COLO829 (cell line): ENCODE results near the gene TBC1D19.
"Not testable (repeated sequence)": the region's sequence is repeated elsewhere in the genome, so short reads cannot be mapped to it uniquely, and the experiment has no call there.

Experiments
- DNase-seq: peaks from one replicate; pipeline ENCODE4 v3.0.0; 2012; ENCODE audit warnings: low spot score

TBC1D19 gene, protein sequence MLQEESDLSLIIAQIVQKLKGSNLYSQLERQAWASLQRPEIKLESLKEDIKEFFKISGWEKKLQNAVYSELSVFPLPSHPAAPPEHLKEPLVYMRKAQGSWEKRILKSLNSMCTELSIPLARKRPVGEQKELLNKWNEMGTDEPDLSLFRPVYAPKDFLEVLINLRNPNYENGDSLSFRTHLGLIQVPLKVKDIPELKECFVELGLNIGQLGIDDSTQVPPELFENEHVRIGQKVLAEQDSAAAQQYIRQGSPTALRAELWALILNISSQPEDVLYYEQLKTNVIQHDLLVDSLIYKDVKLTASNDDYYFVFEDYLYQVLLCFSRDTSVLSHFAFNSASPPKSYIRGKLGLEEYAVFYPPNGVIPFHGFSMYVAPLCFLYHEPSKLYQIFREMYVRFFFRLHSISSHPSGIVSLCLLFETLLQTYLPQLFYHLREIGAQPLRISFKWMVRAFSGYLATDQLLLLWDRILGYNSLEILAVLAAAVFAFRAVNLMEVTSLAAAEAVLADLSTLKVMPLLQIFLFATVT

GRCh38 chr4:26583865-26584652, at the start of gene TBC1D19:
Gene TBC1D19 (plus strand): TSS chr4:26584084. CDS start chr4:26584194, 110 bp downstream.
- DNase-seq: peak; percentile 63

GRCh38 chr4:26542991-26543390, 40.9 kb upstream of the TBC1D19 start:
- DNase-seq: no peak

GRCh38 chr4:26544421-26544820, 39.5 kb upstream of the TBC1D19 start:
- DNase-seq: no peak

DNA sequence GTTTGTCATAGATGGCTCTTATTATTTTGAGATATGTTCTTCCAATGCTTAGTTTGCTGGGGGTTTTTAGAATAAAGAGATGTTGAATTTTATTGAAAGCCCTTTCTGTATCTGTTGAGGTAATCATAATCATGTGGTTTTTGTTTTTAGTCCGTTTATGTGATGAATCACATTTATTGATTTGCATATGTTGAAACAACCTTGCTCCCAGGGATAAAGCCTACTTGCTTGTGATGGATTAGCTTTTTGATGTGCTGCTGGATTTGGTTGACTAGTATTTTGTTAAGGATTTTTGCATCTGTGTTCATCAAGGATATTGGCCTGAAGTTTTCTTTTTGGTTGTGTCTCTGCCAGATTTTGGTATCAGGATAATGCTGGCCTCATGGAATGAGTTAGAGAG, 35.5 kb upstream of the TBC1D19 start:
- not testable (repeated sequence) for DNase-seq

GRCh38 chr4:26557164-26557563, 26.7 kb upstream of the TBC1D19 start:
- no peak for DNase-seq

DNA sequence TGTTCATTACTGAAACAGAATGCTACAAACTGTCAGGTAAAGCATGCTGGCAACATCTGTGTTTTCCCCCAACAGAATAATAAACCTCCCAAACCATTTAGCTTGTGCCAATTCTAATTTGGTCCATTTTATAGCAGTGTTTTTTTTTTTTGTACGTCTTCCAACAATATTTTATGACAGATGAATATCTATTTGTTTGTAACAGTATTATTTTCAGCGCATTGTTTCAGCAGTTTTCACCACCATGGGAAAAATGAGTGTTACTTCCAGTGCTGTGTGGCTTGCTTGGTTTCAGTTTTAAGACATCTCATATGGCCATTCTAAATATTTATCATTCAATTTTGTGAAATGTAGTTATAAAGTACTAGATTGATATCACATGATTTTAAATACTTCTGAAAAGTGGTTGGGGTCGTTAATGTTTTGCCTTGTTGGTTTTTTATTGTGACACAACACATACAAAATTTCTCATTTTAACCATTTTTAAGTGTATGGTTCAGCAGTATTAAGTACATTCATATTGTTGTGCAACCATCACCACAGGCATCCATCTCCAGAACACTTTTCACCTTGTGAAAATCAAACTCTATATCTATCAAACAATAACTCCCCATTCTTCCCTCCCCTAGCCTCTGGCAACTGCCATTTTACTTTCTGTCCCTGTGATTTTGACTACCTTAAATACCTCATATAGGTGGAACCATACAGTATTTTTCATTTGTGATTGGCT, 25.6 kb upstream of the TBC1D19 start:
- DNase-seq: no peak

GRCh38 chr4:26566133-26566532, 17.8 kb upstream of the TBC1D19 start:
- no peak for DNase-seq

- peak; percentile 65 for DNase-seq
Measured at GRCh38 chr4:26568446-26568994, 15.4 kb upstream of the TBC1D19 start.

GRCh38 chr4:26570596-26570995, 13.3 kb upstream of the TBC1D19 start:
- DNase-seq: no peak

DNA sequence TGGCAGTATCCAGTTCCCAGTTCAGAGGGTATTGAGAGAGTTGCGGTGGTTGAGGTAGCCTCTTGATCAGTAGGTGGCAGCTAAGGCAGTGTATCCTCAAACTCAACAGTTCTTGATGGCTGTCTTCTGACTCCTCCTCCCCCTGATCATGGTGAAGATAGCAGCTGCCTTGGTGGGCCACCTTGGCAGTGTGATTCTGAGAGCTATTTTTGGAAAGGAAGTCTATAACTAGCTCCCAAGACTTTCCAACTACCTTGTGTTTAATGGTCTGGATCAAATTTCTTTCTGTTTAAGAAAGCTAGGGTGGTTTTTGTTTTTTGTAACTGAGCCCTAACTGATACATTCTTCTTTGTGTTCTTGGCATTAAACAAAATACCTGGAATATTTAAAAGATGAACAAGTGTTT, 10.5 kb upstream of the TBC1D19 start:
- no peak for DNase-seq

DNA sequence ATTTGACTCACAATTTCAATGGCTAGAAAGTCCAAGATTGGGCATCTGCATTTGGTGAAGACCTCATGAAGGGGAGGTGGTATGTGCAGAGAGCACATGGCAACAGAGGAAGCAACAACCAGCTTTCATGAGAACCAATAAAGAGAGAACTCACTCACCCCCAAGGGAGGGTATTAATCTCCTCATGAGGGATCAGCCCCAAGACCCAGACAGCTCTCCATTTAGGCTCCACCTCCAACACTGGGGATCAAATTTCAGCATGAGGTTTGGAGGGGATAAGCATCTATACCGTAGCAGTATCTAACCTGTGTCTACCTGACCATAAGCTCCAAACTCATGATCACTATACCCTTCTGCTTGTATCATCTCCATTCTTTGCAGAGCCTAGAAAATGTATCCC, 9.3 kb upstream of the TBC1D19 start:
- DNase-seq: no peak

GRCh38 chr4:26576231-26576739, 7.6 kb upstream of the TBC1D19 start:
- DNase-seq: no peak

GRCh38 chr4:26577066-26577465, 6.8 kb upstream of the TBC1D19 start:
- no peak for DNase-seq

GRCh38 chr4:26579169-26579568, 4.7 kb upstream of the TBC1D19 start:
- no peak for DNase-seq

DNA sequence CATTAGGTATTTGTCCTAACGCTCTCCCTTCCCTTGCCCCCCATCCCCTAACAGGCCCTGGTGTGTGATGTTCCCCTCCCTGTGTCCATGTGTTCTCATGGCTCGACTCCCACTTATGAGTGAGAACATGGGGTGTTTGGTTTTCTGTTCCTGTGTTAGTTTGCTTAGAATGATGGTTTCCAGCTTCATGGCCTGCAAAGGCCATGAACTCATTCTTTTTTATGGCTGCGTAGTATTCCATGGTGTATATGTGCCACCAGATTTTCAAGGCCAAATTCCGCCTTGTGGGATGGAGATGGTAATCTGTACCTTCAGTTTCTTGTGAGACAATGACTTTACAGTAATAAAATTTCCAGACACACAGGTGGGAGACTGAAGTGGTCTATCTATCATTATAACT, 2.5 kb upstream of the TBC1D19 start:
- not testable (repeated sequence) for DNase-seq

- DNase-seq: no peak
Measured at GRCh38 chr4:26583538-26583864, 383 bp upstream of the TBC1D19 start.

GRCh38 chr4:26584725-26585124, 841 bp downstream of the TBC1D19 start:
- DNase-seq: no peak

- DNase-seq: no peak
Measured at GRCh38 chr4:26589705-26590104, 5.8 kb downstream of the TBC1D19 start.

DNA sequence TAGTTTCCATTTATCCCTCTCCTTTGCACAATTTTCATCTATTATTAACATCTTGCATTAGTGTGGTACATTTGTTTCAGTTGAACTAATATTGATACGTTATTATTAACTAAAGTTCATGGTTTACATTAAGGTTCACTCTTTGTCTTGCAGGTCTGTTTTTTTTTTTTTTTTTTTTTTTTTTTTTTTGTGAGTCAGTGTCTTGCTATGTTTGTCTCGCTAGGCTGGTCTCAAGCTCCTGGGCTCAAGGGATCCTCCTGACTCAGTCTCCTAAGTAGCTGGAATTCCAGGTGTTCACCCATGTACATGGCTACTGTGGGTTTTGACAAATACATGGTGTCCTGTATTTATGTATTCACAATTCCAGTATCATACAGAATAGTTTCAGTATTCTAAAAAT, 6.8 kb downstream of the TBC1D19 start:
- DNase-seq: no peak

DNA sequence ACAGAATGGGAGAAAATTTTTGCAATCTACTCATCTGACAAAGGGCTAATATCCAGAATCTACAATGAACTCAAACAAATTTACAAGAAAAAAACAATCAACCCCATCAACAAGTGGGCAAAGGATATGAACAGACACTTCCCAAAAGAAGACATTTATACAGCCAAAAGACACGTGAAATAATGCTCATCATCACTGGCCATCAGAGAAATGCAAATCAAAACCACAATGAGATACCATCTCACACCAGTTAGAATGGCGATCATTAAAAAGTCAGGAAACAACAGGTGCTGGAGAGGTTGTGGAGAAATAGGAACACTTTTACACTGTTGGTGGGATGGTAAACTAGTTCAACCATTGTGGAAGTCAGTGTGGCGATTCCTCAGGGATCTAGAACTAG, 9.7 kb downstream of the TBC1D19 start:
- not testable (repeated sequence) for DNase-seq

- DNase-seq: no peak
Measured at GRCh38 chr4:26594371-26594770, 10.5 kb downstream of the TBC1D19 start.

- no peak for DNase-seq
Measured at GRCh38 chr4:26594778-26595177, 10.9 kb downstream of the TBC1D19 start.
